NCI-H446 (cell line): ENCODE results near the gene CCNI.
"Not testable (repeated sequence)": the region's sequence is repeated elsewhere in the genome, so short reads cannot be mapped to it uniquely, and the experiment has no call there.

Experiments used
- DNase-seq, 2 experiments: peaks; one replicate each; lab custom pipeline; 2025; lab: John Stamatoyannopoulos, UW

CCNI gene

GRCh38 chr4:77082886-77083608, 7.3 kb upstream of the CCNI start:
- DNase-seq = no peak

GRCh38 chr4:77080806-77081205, 5.0 kb upstream of the CCNI start:
- DNase-seq = not testable (repeated sequence)

- no peak for DNase-seq
Measured at GRCh38 chr4:77079281-77079680, 3.5 kb upstream of the CCNI start.

- DNase-seq = no peak
Measured at GRCh38 chr4:77078401-77078800, 2.6 kb upstream of the CCNI start.

GRCh38 chr4:77076889-77077635, 1.3 kb upstream of the CCNI start:
- no peak for DNase-seq

- peak in 1 of 2 experiments; percentile 35 for DNase-seq
Measured at GRCh38 chr4:77074981-77075855, 571 bp downstream of the CCNI start.

GRCh38 chr4:77074381-77074831, 1.4 kb downstream of the CCNI start:
- DNase-seq = no peak

GRCh38 chr4:77073981-77074380, 1.8 kb downstream of the CCNI start:
- DNase-seq = no peak

- DNase-seq = no peak
Measured at GRCh38 chr4:77073106-77073809, 2.5 kb downstream of the CCNI start.

GRCh38 chr4:77072195-77072753, 3.5 kb downstream of the CCNI start:
- DNase-seq = no peak

GRCh38 chr4:77069514-77069913, 6.3 kb downstream of the CCNI start:
- not testable (repeated sequence) for DNase-seq

GRCh38 chr4:77065382-77065781, 10.4 kb downstream of the CCNI start:
- no peak for DNase-seq

GRCh38 chr4:77062856-77063255, 12.9 kb downstream of the CCNI start:
- DNase-seq = no peak

- peak in 1 of 2 experiments; percentile 44 for DNase-seq
Measured at GRCh38 chr4:77052352-77052751, 23.4 kb downstream of the CCNI start.

GRCh38 chr4:77050962-77051361, 24.8 kb downstream of the CCNI start:
- no peak for DNase-seq

GRCh38 chr4:77047037-77047436, 28.8 kb downstream of the CCNI start:
- no peak for DNase-seq

- DNase-seq = no peak
Measured at GRCh38 chr4:77045490-77045889, 30.3 kb downstream of the CCNI start.

GRCh38 chr4:77044461-77045150, 31.2 kb downstream of the CCNI start:
- DNase-seq = peak; percentile 7 to 49

- no peak for DNase-seq
Measured at GRCh38 chr4:77043507-77044136, 32.2 kb downstream of the CCNI start.
